ENCODE measurements around the gene ZNRF2. TPM values are rescaled to one million over a fixed set of nuclear protein-coding genes. Genes with fewer than 3 reads are reported as not detected.

ZNRF2 gene
- total and polyA plus RNA-seq, 2 of the 13 experiments (the other 11 are each of a cell fraction or from before 2014, with no cell fraction given): 3.5 to 7.7 TPM

- TF ChIP-seq SSRP1 (CRISPR knock-in tag; IDR thresholded peaks at IDR 0.05) (no peak), IKZF5 (CRISPR knock-in tag; IDR thresholded peaks at IDR 0.05) (0 out of 2 replicates have a peak, but pooled peaks have one; percentile 17), ARID5B (CRISPR knock-in tag; IDR thresholded peaks at IDR 0.05) (peak; percentile 57), SRF (IDR thresholded peaks at IDR 0.05; ENCODE audit: low read depth, low read length) (peak; percentile 78; the same call in 1 of the 2 replicates), FOXA1 (IDR thresholded peaks at IDR 0.05) (no peak), FOXA1 (CRISPR knock-in tag; IDR thresholded peaks at IDR 0.05) (peak; percentile 12; the same call in 1 of the 2 replicates), ERF (CRISPR knock-in tag; IDR thresholded peaks at IDR 0.05) (0 out of 2 replicates have a peak, but pooled peaks have one; percentile 21), HDAC2 (CRISPR knock-in tag; IDR thresholded peaks at IDR 0.05) (0 out of 2 replicates have a peak, but pooled peaks have one; percentile 42), SOX13 (IDR thresholded peaks at IDR 0.05) (no peak), SOX13 (CRISPR knock-in tag; conservative IDR thresholded peaks at IDR 0.05 in 1 of 2, IDR thresholded peaks at IDR 0.05 in 1 of 2) (peak in 1 of 2 experiments; percentile 28; a peak in 1 of 4 replicates), SP5 (CRISPR knock-in tag; IDR thresholded peaks at IDR 0.05; ENCODE audit: borderline replicate concordance, low read depth) (no peak), FOXA3 (CRISPR knock-in tag; IDR thresholded peaks at IDR 0.05) (peak; percentile 52), MAFF (IDR thresholded peaks at IDR 0.05; ENCODE audit: low read depth, low read length) (peak; percentile 95), NFIC (IDR thresholded peaks at IDR 0.05; ENCODE audit: low read length) (peak; percentile 86), MED8 (CRISPR knock-in tag; IDR thresholded peaks at IDR 0.05; ENCODE audit: insufficient replicate concordance) (peak; percentile 28), CREB1 (IDR thresholded peaks at IDR 0.05) (no peak), CREB1 (CRISPR knock-in tag; IDR thresholded peaks at IDR 0.05) (0 out of 2 replicates have a peak, but pooled peaks have one; percentile 44), MAFK (conservative IDR thresholded peaks at IDR 0.05 in 1 of 2, IDR thresholded peaks at IDR 0.05 in 1 of 2; ENCODE audit: low read length in 2 of 2) (peak; percentile 94 to 96), ZBTB1 (CRISPR knock-in tag; IDR thresholded peaks at IDR 0.05; ENCODE audit: borderline replicate concordance) (no peak), FOXK1 (CRISPR knock-in tag; IDR thresholded peaks at IDR 0.05; ENCODE audit: borderline replicate concordance, low read depth) (no peak), SIX4 (CRISPR knock-in tag; IDR thresholded peaks at IDR 0.05) (peak; percentile 50), SOX6 (IDR thresholded peaks at IDR 0.05) (no peak), SOX6 (CRISPR knock-in tag; IDR thresholded peaks at IDR 0.05) (peak; percentile 53), ZNF331 (CRISPR knock-in tag; IDR thresholded peaks at IDR 0.05) (0 out of 2 replicates have a peak, but pooled peaks have one; percentile 21), ZNF160 (CRISPR knock-in tag; IDR thresholded peaks at IDR 0.05) (no peak), SAP130 (CRISPR knock-in tag; IDR thresholded peaks at IDR 0.05; ENCODE audit: low read depth) (peak; percentile 39; the same call in 1 of the 2 replicates)
These were observed 45.5 kb upstream of the ZNRF2 start (continued) for GRCh38 chr7:30238721-30239441.

Data from HepG2 (cell line).